Activated T-cell treated with anti-CD3 and anti-CD28 coated beads, Interleukin-2, amount 50 U/mL, for 48 hours (primary cell): ENCODE data around the gene TEX47.

Source experiments
- DNase-seq, 2 experiments: peaks; one replicate each; pipeline ENCODE4 v3.0.0-alpha.2; 2020

Gene TEX47

GRCh38 chr7:88795553-88795952 lies at the start of gene TEX47:
TEX47 (minus strand) TSS chr7:88795737; CDS start chr7:88794942, 795 bp downstream.
- DNase-seq: no peak

GRCh38 chr7:88845091-88845490 lies 49.6 kb upstream of the TEX47 start:
- DNase-seq: no peak

DNA sequence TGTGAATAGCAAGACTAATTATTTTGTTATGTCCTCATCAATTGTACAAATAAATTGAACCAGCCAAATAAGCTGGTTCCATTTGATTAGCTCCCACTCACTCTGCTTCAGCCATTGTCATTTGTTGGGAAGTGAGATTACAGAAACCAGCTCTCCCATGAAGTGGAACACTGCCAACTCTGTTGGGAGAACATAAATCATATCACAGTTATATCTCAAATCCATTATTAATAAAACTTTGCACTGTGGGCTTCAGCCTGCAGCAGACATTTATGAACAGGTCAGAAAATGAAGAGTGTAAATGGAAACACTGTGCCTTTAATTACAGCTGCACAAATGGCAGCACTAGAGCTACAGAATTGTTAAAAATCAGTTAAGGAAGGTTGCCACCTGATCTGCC lies 46.7 kb upstream of the TEX47 start:
- no peak for DNase-seq

DNA sequence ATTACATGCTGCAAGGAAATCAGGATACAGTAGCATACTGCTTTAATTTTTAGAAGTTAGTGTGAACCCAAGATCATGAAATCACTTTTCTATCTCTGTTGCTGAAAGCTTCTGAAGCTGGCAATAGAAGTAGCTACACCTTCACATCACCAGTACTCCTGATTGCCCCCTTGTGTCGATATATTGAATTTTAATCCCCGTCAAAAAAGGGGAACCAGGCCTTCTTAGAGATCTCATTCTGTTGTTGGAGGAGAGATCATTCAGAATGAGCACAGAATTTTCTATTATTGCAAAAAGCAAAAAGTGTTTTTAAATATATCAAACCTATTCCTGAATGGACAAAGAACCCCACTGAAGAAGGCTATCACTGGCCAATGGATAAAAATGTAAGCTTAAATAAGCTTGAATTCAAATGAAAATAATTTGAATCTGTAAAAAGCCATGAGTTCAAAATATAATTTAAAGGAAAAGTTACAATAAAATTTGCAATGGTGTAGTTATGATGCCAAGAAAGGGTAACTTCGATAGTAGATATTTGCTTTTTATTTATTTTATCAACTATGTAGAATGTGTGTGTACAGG lies 39.7 kb upstream of the TEX47 start:
- DNase-seq: no peak

GRCh38 chr7:88826222-88826621 lies 30.7 kb upstream of the TEX47 start:
- DNase-seq: no peak

DNA sequence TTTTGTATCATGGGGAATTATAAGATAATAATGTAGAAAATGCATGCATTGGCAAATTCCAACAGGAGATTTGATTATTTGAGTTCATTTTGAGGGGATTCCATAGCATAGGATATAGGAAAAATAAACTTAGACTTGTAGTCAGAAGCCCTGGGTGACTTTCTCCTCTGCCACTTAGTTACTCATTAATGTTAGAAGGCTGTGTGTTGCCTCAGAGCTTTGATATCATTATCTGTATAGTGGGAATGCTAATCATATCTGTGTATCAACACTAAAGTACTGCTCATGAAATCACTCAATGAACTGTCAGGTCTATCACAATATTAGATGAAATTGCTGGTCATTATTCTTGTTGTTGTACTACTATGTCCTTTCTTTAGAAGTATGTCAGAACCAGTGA lies 23.0 kb upstream of the TEX47 start:
- no peak for DNase-seq

- no peak for DNase-seq
Observed at GRCh38 chr7:88806280-88807037, 10.9 kb upstream of the TEX47 start.

DNA sequence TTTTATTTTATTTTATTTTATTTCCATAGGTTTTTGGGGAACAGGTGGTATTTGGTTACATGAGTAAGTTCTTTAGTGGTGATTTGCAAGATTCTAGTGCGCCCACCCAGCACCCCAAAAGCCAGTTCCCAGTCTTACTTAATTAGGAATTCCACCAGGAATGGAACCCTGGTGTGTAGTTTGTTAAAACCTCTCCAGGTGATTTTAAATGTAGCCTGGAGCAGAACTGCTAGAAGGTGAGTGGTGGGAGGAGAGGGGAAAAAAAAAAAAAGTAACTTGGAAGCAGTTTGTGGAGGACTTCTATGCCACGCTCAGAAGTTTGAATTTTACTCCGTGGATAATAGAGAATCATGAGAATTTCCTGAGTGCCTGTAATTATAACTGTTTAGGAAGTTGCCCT lies 5.5 kb upstream of the TEX47 start:
- DNase-seq: no peak

DNA sequence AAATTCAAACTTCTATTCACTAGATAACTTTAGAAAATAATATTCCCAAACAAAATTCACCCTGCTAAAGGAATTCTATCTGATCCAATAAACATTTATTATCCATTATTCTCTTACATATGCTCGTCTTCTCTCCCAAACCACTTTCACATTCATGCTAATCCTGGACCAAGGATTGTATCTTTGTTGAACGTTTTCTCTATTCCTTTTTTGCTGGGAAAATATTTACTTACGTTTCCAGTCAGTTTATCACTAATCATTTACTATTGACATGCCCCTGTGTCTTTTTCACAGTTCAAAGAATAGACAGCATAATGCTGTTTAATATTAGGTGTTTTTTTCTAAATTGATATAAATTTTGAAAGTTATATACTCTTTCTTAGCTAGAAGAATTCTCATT lies 3.2 kb downstream of the TEX47 start:
- no peak for DNase-seq

GRCh38 chr7:88791891-88792290 lies 3.6 kb downstream of the TEX47 start:
- DNase-seq: no peak

- DNase-seq: no peak
Observed at GRCh38 chr7:88789480-88790064, 6.0 kb downstream of the TEX47 start.

DNA sequence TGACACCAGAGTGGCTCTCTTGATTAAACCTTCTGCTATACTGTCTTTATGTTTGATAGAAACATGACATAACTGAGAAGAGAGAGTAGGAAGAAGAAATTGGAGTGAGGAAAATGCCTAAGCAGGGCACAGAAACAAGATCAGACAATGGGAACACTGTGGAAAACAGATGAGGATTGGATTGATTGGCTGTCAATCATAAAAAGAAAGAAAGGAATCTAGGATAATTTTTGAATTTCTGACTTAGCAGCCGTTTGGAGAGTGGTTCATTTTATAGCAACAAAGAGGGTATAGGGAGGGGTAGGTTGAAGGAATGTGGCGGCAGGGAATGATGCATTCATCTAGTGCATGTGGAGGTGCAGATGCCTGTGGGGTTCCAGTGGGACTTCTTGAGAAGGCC lies 7.8 kb downstream of the TEX47 start:
- DNase-seq: no peak

DNA sequence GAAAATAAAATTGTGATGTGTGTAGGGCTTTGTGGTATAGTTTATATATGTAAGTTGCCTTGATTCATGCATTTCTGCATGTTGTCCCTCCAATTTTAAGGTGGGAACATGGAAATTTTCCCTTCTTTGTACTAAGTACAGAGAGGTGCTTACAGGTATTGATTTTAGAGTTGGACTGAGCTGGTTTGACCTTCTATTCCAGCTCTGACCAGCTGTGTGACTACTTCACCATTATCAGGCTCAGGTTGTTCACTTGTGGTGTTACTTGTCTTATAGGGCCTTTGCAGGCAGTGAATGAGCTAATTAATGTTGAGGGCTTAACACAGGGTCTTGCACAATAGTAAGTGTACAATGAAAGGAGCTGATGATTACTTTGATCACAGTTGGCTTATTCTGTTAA lies 19.7 kb downstream of the TEX47 start:
- DNase-seq: no peak

DNA sequence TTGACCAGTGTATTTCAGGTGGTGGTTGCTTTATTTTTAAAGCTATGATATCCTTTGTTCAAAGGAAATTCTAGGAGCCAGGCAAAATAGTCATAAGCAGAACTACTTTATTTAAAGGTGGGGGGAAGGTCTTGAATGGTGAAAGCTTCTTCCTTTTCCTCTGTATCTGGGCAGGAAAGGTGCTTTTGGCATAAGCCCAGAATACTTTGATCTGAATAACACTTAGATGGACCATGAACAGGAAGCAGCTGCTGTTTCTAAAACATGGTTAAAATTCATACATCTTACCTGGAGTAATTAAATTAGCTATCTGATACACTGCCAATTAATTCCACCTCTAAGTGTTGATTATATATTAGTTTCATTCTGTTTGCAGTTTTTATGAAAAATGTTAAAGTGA lies 22.8 kb downstream of the TEX47 start:
- DNase-seq: no peak

DNA sequence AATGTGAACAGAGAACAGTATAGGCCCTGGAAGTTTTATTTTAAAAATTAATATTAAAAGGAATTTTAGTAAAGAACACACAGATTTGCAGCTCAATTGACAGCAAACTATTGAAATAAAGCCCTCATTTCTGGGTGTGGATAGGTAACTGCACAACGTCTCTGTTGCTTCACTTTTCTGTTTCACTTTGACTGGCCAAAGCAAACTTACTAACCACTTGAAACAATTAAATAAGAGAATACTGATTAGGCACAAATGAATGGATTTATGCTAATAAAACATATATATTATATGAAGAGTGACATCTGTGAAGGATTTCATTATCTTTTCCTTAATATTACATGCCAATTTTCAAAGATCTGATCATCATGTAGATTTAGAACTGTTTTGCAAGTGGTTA lies 24.1 kb downstream of the TEX47 start:
- DNase-seq: no peak

- no peak for DNase-seq
Observed at GRCh38 chr7:88761779-88762178, 33.8 kb downstream of the TEX47 start.

DNA sequence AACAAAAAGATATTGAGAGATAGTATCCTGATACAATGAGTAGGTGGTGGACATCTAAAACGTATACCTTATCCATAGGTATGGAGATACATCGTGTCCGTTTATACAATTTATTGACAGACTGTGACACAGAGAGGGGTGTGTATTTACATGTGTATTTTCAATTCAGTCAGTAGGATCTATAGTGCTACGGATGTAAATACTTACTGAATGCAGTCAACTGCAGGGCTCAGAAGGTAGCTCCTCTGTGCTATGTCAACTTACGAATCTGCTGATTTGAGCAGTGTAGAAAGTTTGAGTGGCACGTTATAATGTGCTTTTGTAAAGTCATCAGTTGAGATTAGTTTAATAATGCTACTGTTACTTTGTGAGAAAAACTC lies 35.4 kb downstream of the TEX47 start:
- DNase-seq: no peak

DNA sequence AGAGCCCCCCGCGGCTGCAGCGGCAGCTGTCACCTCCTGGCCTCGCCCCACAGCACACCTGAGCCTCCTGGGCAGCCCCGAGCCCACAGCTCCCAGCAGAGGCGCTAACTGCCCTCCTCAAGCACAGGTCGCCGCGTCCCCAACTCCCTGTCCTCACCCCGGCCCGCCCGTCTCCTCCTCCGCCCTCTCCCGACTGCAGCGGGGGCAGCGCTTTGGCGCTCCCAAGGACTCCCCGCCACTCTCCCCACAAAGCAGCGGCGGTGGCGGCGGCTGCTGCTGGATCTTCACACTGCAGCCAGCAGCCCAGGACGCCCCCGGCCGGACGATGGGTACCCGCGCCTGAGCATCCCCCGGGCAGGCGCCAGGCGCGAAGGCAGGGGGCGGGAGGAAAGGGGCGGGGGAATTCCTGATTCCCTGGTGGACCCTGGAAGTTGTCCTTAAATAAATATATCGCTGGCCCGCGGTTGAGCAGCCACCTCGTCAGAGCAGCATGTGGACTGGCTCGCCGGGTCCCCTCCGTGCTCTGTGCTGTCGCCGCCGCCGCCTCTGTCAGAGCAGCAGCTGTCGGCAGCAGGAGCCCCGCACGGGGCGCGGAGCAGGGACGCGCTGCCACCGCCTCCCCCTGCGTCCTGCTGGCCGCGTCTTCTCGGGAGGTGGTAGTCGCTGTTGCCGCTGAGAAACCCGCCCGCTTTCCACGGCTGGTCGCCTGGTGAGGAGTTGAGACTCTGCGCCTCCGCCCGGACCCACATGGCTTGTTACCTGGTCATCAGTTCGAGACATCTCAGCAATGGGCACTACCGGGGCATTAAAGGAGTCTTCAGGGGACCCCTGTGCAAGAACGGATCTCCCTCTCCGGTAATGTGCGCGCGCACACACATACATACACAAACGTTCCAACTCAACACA lies 36.1 kb downstream of the TEX47 start, which contains the start of gene ZNF804B:
TSS of gene ZNF804B (plus strand) at position 471 of the 906 bp plus-strand sequence. CDS start at position 748, 277 bp downstream.
- DNase-seq: peak in 1 of 2 experiments; percentile 18

- DNase-seq: peak in 1 of 2 experiments; percentile 17
Observed at GRCh38 chr7:88758381-88759229, 36.9 kb downstream of the TEX47 start.

DNA sequence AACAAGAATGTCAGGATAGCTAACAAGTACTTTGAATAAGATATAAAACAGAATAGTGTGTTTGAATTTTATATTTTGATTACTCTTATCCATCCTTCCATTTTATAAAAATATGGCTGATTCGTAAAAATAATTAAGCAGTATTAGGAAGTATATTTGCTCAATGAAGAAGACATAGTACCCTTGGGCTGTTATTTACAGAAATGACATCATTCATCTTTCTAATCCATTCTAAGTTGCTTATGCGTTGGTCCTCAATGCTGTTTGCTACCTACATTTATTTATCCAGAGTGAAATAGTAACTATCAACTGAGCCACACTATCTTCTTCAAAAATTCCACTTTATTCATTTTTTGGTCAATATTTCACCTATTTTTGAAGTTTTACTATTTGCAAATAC lies 38.2 kb downstream of the TEX47 start:
- DNase-seq: no peak

GRCh38 chr7:88756802-88757201 lies 38.7 kb downstream of the TEX47 start:
- no peak for DNase-seq

GRCh38 chr7:88746126-88746525 lies 49.4 kb downstream of the TEX47 start:
- no peak for DNase-seq
